ENCODE data around the gene FMN1.

DNA sequence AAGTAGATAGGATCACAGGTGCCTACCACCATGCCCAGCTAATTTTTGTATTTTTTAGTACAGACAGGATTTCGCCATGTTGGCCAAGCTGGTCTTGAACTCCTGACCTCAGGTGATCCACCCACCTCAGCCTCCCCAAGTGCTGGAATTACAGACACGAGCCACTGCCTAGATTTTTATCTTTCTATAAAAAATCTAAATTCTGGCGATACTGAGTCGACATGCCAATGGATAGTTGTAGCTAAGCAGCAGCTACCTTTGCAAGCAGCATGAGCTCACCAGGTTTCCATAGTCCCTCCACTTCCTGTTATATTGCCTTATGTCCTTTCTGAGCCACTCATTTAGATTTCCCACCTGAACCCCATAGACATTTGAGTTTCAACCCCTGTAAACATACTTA lies 13.1 kb upstream of the FMN1 start:
- TF ChIP-seq, protein P1, sequence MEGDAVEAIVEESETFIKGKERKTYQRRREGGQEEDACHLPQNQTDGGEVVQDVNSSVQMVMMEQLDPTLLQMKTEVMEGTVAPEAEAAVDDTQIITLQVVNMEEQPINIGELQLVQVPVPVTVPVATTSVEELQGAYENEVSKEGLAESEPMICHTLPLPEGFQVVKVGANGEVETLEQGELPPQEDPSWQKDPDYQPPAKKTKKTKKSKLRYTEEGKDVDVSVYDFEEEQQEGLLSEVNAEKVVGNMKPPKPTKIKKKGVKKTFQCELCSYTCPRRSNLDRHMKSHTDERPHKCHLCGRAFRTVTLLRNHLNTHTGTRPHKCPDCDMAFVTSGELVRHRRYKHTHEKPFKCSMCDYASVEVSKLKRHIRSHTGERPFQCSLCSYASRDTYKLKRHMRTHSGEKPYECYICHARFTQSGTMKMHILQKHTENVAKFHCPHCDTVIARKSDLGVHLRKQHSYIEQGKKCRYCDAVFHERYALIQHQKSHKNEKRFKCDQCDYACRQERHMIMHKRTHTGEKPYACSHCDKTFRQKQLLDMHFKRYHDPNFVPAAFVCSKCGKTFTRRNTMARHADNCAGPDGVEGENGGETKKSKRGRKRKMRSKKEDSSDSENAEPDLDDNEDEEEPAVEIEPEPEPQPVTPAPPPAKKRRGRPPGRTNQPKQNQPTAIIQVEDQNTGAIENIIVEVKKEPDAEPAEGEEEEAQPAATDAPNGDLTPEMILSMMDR (IDR thresholded peaks at IDR 0.05), result no peak
- TF ChIP-seq POLR2A (IDR thresholded peaks at IDR 0.05), result no peak
- no peak for TF ChIP-seq POLR2AphosphoS5 (IDR thresholded peaks at IDR 0.05)

All from upper lobe of left lung (tissue), 4 donors.